Mesangial cell (primary cell): ENCODE results near the gene CCDC154. TPM values are rescaled to one million over a fixed set of nuclear protein-coding genes. Genes with fewer than 3 reads are reported as not detected.

Experiments used
- total RNA-seq: library from RNA; depleted of rRNA; stranded (reverse); fragments of >200 nt; gene quantifications from 2 replicates; pipeline ENCODE4 v1.2.3, GENCODE V29; 2015

CCDC154 gene, protein sequence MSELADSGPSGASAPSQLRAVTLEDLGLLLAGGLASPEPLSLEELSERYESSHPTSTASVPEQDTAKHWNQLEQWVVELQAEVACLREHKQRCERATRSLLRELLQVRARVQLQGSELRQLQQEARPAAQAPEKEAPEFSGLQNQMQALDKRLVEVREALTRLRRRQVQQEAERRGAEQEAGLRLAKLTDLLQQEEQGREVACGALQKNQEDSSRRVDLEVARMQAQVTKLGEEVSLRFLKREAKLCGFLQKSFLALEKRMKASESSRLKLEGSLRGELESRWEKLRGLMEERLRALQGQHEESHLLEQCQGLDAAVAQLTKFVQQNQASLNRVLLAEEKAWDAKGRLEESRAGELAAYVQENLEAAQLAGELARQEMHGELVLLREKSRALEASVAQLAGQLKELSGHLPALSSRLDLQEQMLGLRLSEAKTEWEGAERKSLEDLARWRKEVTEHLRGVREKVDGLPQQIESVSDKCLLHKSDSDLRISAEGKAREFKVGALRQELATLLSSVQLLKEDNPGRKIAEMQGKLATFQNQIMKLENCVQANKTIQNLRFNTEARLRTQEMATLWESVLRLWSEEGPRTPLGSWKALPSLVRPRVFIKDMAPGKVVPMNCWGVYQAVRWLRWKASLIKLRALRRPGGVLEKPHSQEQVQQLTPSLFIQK
- 0.16 and 2.2 TPM in 2 replicates for total RNA-seq

GRCh38 chr16:1443980-1444729, at the start of gene CCDC154:
Gene CCDC154, minus strand, starts transcription at chr16:1444556. Its CDS starts 234 bp downstream, at chr16:1444322.

DNA sequence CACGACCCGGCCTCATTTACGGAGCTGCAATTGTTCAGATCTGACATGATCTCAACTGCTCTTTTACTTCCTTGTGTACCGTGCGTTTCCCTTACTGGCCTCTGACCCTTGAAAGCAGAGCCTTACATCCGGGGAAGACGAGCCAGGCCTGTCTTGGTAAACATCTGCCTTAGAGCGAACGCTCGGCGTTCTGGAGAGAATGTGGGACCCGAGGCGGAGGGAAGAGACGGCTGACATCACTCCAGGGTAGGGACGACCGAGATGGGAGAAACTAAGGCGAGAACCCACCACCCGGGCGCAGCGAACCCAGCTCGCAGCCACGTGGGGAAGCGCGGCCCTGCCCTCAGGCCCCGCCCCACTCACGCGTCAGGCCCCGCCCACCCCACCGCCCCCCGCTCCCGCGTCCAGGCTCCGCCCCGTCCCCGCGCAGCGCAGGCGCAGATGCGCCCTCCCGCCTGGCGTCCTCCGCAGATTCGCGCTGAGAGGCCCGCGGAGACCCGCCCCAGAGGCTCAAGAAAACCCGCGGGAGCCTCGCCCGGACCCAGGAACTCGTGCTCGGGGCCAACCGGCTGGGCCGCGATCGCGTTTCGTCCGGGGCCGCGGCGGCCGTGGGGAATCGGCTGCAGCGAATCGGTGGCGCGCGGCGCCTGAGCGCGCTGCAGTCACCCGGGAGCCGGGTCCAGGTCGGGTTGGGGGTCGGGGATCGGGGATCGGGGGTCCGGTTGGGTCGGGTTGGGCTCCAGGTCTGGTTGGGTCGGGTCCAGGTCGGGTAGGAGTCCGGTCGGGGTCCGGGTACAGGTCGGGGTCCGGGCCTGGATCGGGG, 48.8 kb upstream of the CCDC154 start, which contains the start of gene TELO2:
Gene TELO2, plus strand, starts transcription at position 438 of the 823 bp plus-strand sequence. CDS start 922 bp downstream, outside the sequence.

GRCh38 chr16:1488619-1489018, 44.3 kb upstream of the CCDC154 start, which contains the start of gene PTX4:
Gene PTX4, minus strand, starts transcription at chr16:1488944. Its CDS starts 35 bp downstream, at chr16:1488909.

DNA sequence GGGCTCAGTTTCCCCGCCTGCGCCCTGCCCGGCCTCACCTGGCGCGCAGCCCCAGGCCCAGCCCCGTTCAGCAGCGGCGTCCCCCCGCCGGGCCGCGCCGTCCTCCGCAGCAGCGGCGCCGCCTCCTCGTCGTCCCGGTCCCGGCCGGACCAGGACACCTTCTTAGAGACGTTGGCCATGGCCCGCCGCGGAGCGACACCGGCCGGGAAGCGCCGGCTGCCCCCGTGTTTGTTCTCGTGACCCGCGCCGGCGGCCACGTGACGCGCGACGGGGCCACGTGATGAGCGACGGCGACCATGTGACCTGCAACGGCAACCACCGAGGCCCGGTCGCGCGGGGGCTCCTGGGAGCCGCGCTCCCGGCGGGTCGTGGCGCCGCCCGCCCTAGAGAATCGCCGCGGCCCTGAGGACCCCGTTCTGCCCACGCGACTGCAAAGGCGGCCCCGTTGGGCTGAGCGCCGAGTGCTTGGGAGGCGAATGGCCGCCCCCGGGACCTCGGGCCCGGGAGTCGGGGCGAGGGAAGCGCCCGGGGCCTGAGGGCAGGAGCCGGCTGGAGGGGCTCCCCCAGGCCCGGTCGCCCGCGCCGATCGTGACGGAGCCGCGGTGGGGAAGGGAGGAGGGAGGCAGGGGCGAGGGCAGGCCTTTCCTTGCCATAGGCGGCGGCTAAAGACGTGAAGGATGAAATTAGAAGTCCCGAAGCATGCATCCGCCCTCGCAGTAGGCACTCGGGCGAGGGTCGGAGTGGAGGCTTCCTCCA, 30.6 kb upstream of the CCDC154 start, which contains the start of gene CLCN7:
Gene CLCN7, minus strand, starts transcription at position 233 of the 756 bp plus-strand sequence. Its CDS starts 54 bp downstream, at position 179.

DNA sequence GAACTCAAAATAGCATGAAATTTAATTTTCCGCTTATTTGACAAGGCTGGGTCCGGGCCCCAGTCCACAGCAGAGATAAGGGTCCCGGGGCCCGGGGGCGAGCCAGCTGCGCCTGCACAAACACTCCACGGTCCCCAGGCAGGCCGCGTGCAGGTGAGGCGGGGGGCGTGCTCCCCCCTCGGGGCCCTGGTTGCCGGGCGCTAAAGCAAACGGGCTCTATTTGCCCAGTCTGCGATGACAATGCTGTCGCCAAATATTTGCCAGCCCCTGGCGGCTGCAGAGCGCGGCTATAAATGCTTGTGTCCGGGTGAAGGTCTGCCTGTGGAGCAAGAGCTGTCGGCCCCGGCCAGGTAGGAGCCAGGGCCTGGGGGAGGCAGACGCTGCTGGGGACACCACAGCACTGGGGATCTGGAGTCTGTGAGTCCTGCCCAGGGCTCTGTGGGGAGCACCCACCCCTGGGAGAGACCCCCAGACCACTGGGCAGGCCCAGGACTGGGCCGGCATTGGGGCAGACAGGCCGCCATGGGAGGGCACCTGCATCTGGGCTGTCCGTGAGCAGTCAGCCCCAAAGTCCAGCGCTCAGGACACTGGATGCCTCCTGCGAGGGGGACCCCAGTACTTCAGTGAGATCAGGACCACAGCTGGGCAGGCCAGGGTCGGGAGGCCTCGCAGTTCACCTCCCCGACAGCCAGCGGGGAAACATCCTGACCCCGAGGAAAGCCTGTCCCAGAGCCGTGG, 13.4 kb downstream of the CCDC154 start, which contains the start of gene PERCC1:
Gene PERCC1, plus strand, starts transcription at position 320 of the 738 bp plus-strand sequence. CDS start 1,516 bp downstream, outside the sequence.

DNA sequence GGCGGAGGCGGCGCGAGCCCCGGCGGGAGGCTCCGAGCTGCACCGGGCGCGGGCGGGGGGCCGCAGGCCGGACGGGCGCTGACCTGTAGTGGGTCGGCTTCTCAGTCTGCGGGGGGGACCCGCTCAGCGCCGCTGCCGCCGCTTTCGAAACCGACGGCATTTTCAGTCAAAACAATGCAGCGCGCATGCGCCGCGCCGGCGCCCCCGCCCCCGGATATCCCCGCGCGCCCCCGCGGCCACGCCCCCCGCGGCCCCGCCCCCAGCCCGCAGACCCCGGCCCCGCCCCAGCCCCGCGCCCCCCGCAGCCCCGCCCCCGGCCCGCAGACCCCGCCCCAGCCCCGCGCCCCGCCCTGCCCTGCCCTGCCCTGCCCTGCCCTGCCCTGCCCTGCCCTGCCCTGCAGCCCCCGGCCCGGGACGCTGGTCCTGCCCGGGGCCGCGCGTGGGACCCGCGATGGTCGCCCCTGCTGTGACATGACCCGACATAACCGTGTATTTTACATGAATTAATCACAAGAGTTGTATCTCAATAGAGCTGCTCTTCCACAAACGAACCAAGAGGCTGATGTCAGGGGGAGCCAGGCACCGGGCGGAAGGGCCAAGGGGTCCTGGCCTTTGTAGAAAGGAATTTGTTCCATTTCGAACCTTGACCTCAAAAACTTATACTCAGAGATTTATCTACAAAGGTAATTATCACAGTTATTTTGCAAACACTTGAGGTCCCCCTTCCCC, 29.7 kb downstream of the CCDC154 start, which contains the start of gene UNKL:
Gene UNKL, minus strand, starts transcription at position 173 of the 729 bp plus-strand sequence. Its CDS starts 13 bp downstream, at position 160.

Other genes with a start within 250 kb of the CCDC154 start
- gene TPSG1, start 219.3 kb downstream of the CCDC154 start, total RNA-seq: not detected in 2 replicates
- gene TPSB2, start 214.4 kb downstream of the CCDC154 start, total RNA-seq: not detected in 2 replicates
- not detected in 2 replicates for gene TPSAB1, start 203.9 kb downstream of the CCDC154 start, total RNA-seq
- gene TPSD1, start 188.5 kb downstream of the CCDC154 start, total RNA-seq: not detected in 2 replicates
- gene UBE2I, start 134.9 kb downstream of the CCDC154 start, total RNA-seq: 76.8 and 145 TPM in 2 replicates
- 1.5 and 1.6 TPM in 2 replicates for gene BAIAP3, start 110.9 kb downstream of the CCDC154 start, total RNA-seq
- gene TSR3, start 92.7 kb downstream of the CCDC154 start, total RNA-seq: 68.2 and 103 TPM in 2 replicates
- gene GNPTG, start 92.6 kb downstream of the CCDC154 start, total RNA-seq: 36.2 and 92.5 TPM in 2 replicates
- gene UNKL, start 29.9 kb downstream of the CCDC154 start, total RNA-seq: 9.6 and 13.7 TPM in 2 replicates
- gene UQCC4, start 23.8 kb downstream of the CCDC154 start, total RNA-seq: 16.6 and 18.3 TPM in 2 replicates
- not detected in 2 replicates for gene PERCC1, start 13.5 kb downstream of the CCDC154 start, total RNA-seq
- gene CLCN7, start 30.5 kb upstream of the CCDC154 start, total RNA-seq: 90.0 and 174 TPM in 2 replicates
- gene PTX4, start 44.4 kb upstream of the CCDC154 start, total RNA-seq: 0.13 TPM in 1 of 2 replicates, not detected in the other
- 20.4 and 41.7 TPM in 2 replicates for gene TELO2, start 48.8 kb upstream of the CCDC154 start, total RNA-seq
- gene TMEM204, start 89.1 kb upstream of the CCDC154 start, total RNA-seq: 1.6 and 4.4 TPM in 2 replicates
- gene IFT140, start 167.5 kb upstream of the CCDC154 start, total RNA-seq: 8.5 and 35.9 TPM in 2 replicates
- 8.5 and 10.3 TPM in 2 replicates for gene CRAMP1, start 167.8 kb upstream of the CCDC154 start, total RNA-seq
- gene JPT2, start 233.7 kb upstream of the CCDC154 start, total RNA-seq: 119 and 173 TPM in 2 replicates